Thyroid gland (tissue), 4 donors: Measurements from ENCODE around the gene DGAT2.

Source experiments
- POLR2A ChIP-seq, 2 donors: fragments of 450-650 bp; IDR thresholded peaks; one replicate each; pipeline ENCODE4 v1.6.1; 2017; ENCODE audit warnings: antibody characterized with exemption in 2 of 2, mild to moderate bottlenecking in 2 of 2, moderate library complexity in 1 of 2
- TF ChIP-seq, protein P1 (sequence below), 6 experiments: fragments of 200-600 bp in 3 of 6; fragments of 450-650 bp in 3 of 6; sonication (generic) in 3 of 6; IDR thresholded peaks; one replicate each; pipeline ENCODE4 v1.5.1; 2016 to 2019; ENCODE audit warnings: antibody characterized with exemption in 6 of 6, mild to moderate bottlenecking in 2 of 6, inconsistent platforms in 1 of 6, moderate library complexity in 1 of 6

GRCh38 chr11:75797116-75797515 lies 28.5 kb downstream of the DGAT2 start:
- TF ChIP-seq POLR2A (IDR thresholded peaks at IDR 0.05): no peak
- TF ChIP-seq, protein P1, sequence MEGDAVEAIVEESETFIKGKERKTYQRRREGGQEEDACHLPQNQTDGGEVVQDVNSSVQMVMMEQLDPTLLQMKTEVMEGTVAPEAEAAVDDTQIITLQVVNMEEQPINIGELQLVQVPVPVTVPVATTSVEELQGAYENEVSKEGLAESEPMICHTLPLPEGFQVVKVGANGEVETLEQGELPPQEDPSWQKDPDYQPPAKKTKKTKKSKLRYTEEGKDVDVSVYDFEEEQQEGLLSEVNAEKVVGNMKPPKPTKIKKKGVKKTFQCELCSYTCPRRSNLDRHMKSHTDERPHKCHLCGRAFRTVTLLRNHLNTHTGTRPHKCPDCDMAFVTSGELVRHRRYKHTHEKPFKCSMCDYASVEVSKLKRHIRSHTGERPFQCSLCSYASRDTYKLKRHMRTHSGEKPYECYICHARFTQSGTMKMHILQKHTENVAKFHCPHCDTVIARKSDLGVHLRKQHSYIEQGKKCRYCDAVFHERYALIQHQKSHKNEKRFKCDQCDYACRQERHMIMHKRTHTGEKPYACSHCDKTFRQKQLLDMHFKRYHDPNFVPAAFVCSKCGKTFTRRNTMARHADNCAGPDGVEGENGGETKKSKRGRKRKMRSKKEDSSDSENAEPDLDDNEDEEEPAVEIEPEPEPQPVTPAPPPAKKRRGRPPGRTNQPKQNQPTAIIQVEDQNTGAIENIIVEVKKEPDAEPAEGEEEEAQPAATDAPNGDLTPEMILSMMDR (IDR thresholded peaks at IDR 0.05): no peak
